BJ (cell line): ENCODE measurements around the gene HOXC10. TPM values are rescaled to one million over a fixed set of nuclear protein-coding genes. Genes with fewer than 3 reads are reported as not detected.

Experiments used
- CTCF ChIA-PET: fragments of 350-600 bp; formaldehyde crosslinking; extraction: SDS; loops from one replicate; lab custom pipeline; 2021; ENCODE audit warnings: antibody characterized with exemption, inconsistent platforms; lab: Yijun Ruan, JAX
- POLR2A ChIA-PET: fragments of 300-600 bp; sonication (Branson Sonifier 250); formaldehyde crosslinking; extraction: SDS; loops from one replicate; lab custom pipeline; 2021; ENCODE audit warnings: antibody characterized with exemption; lab: Charles Lee
- DNase-seq: peaks from one replicate; pipeline ENCODE4 v3.0.0-alpha.2; 2011; ENCODE audit warnings: low read depth
- H3K27me3 ChIP-seq: 2 replicates; pipeline ENCODE4 v1.6.0; 2011; ENCODE audit warnings: low read length; ENCODE audit not compliant: control insufficient read depth, insufficient read depth
- H3K36me3 ChIP-seq: 2 replicates; pipeline ENCODE4 v1.5.1; 2011; ENCODE audit warnings: low read length; ENCODE audit not compliant: control insufficient read depth, insufficient read depth
- H3K4me3 ChIP-seq: 2 replicates; pipeline ENCODE4 v1.5.1; 2011; ENCODE audit warnings: low read depth, mild to moderate bottlenecking, control low read depth, low read length
- CTCF ChIP-seq: IDR thresholded peaks from 2 replicates; pipeline ENCODE4 v1.5.1; 2011; ENCODE audit warnings: low read depth, mild to moderate bottlenecking, control low read depth, inconsistent platforms, low read length, moderate library complexity; ENCODE audit not compliant: insufficient read depth
- polyA plus RNA-seq: library from polyadenylated mRNA; depleted of rRNA; stranded (reverse); fragments of >200 nt; gene quantifications from 2 replicates; pipeline ENCODE4 v1.2.3, GENCODE V29; 2011

Gene HOXC10
- polyA plus RNA-seq, 1 experiment: 13.9 TPM

GRCh38 chr12:54024127-54024526 is 39.2 kb downstream of the HOXC10 start:
- TF ChIP-seq CTCF: no peak
- ChIA-PET POLR2A (no interaction called here), CTCF (interaction anchor here (0.8 to 6.7 kb wide), 10 partner anchors 9 to 268 kb away, joined by 3 to 35 read pairs (median 5); partner anchors contain the start of genes HOXC5 and HOXC8)
- Histone ChIP-seq H3K4me3 (no peak overlapping the region), H3K36me3 (no peaks in the 10 kb centered on the region; the same call in 1 of the 2 replicates), H3K27me3 (peaks cover 3% of the 10 kb centered on the region; the same call in 1 of the 2 replicates)
- no peak for DNase-seq

- CTCF ChIA-PET: interaction anchor here (1.0 to 10.1 kb wide), 9 partner anchors 8 to 183 kb away, joined by 3 to 88 read pairs (median 8); partner anchors contain the start of genes HOXC5 and HOXC8
- Histone ChIP-seq H3K36me3 (no peaks in the 10 kb centered on the region; the same call in 1 of the 2 replicates), H3K4me3 (no peak overlapping the region), H3K27me3 (peaks cover 3% of the 10 kb centered on the region; the same call in 1 of the 2 replicates)
- no peak for TF ChIP-seq CTCF
- no peak for DNase-seq
- POLR2A ChIA-PET: no interaction called here
Observed at GRCh38 chr12:54024581-54025305, 39.8 kb downstream of the HOXC10 start.

- Histone ChIP-seq H3K36me3 (no peaks in the 10 kb centered on the region; the same call in 1 of the 2 replicates), H3K4me3 (no peak overlapping the region), H3K27me3 (peaks cover 3% of the 10 kb centered on the region; the same call in 1 of the 2 replicates)
- TF ChIP-seq CTCF: no peak
- no peak for DNase-seq
- CTCF ChIA-PET: interaction anchor here (0.6 to 10.1 kb wide), 8 partner anchors 13 to 299 kb away, joined by 3 to 88 read pairs (median 6); no protein-coding TSS in a partner anchor
- POLR2A ChIA-PET: interaction anchor here (0.6 kb wide), 1 partner anchor 9 kb away, joined by 5 read pairs; no protein-coding TSS in a partner anchor
Observed at GRCh38 chr12:54025499-54026405, 40.8 kb downstream of the HOXC10 start.

- Histone ChIP-seq H3K27me3 (peaks cover 3% of the 10 kb centered on the region; the same call in 1 of the 2 replicates), H3K4me3 (no peak overlapping the region), H3K36me3 (peaks cover 2% of the 10 kb centered on the region; the same call in 1 of the 2 replicates)
- no peak for DNase-seq
- CTCF ChIA-PET: interaction anchor here (0.6 to 10.1 kb wide), 9 partner anchors 15 to 189 kb away, joined by 3 to 88 read pairs (median 4); partner anchors contain the start of gene HOXC8
- no peak for TF ChIP-seq CTCF
- POLR2A ChIA-PET: no interaction called here
Observed at GRCh38 chr12:54026640-54027441, 41.9 kb downstream of the HOXC10 start.
